SK-N-SH (cell line): ENCODE data around the gene GLTP. TPM values are rescaled to one million over a fixed set of nuclear protein-coding genes. Genes with fewer than 3 reads are reported as not detected.

Experiments used
- CTCF ChIA-PET: fragments of 300-600, 350-600 bp; formaldehyde crosslinking; extraction: SDS; loops from one replicate; lab custom pipeline; 2021; lab: Yijun Ruan, JAX
- POLR2A ChIA-PET: fragments of 350-600 bp; sonication (Branson Sonifier 250); formaldehyde crosslinking; extraction: SDS; loops from one replicate; lab custom pipeline; 2020; ENCODE audit warnings: antibody characterized with exemption, inconsistent platforms; lab: Yijun Ruan, JAX
- DNase-seq: peaks from one replicate; pipeline ENCODE4 v3.0.0; 2012
- H2AFZ ChIP-seq: fragments of 200-600 bp; sonication (generic); 2 replicates; pipeline ENCODE4 v1.8.1; 2016; ENCODE audit warnings: antibody characterized with exemption, mild to moderate bottlenecking, low read depth
- H3F3A ChIP-seq: fragments of 200-600 bp; sonication (generic); replicated peaks from 2 replicates; pipeline ENCODE3; 2016; ENCODE audit warnings: antibody characterized with exemption, mild to moderate bottlenecking; ENCODE audit not compliant: insufficient read depth
- H3K27ac ChIP-seq, 2 experiments: fragments of 200-500 bp in 1 of 2; fragments of 200-600 bp in 1 of 2; sonication (Bioruptor generic) in 1 of 2; sonication (generic), shearing (Covaris generic) in 1 of 2; 2 replicates each; pipeline versions ENCODE4 v1.5.1 to v1.6.1; 2014 to 2016; ENCODE audit warnings: low read depth in 2 of 2, inconsistent platforms in 1 of 2, low read length in 1 of 2, mild to moderate bottlenecking in 1 of 2, mixed read lengths in 1 of 2
- H3K27me3 ChIP-seq: fragments of 200-600 bp; sonication (generic), shearing (Covaris generic); 2 replicates; pipeline ENCODE4 v1.6.1; 2016; ENCODE audit warnings: mixed run types; ENCODE audit not compliant: insufficient read depth
- H3K36me3 ChIP-seq, 2 experiments: fragments of 200-500 bp in 1 of 2; fragments of 200-600 bp in 1 of 2; sonication (Bioruptor generic) in 1 of 2; sonication (generic) in 1 of 2; replicated peaks in 1 of 2; 2 replicates each; pipeline versions ENCODE3 to v1.5.1; 2014 to 2016; ENCODE audit warnings: low read length in 1 of 2, mild to moderate bottlenecking in 1 of 2; ENCODE audit not compliant: insufficient read depth in 2 of 2, control insufficient read depth in 1 of 2
- H3K4me1 ChIP-seq, 2 experiments: fragments of 200-500 bp in 1 of 2; fragments of 200-600 bp in 1 of 2; sonication (Bioruptor generic) in 1 of 2; sonication (generic), shearing (Covaris generic) in 1 of 2; 2 replicates each; pipeline versions ENCODE4 v1.5.1 to v1.6.1; 2014 to 2016; ENCODE audit warnings: low read depth in 1 of 2, low read length in 1 of 2, mixed run types in 1 of 2; ENCODE audit not compliant: insufficient read depth in 2 of 2, control insufficient read depth in 1 of 2
- H3K4me2 ChIP-seq: fragments of 200-600 bp; sonication (generic), shearing (Covaris generic); 2 replicates; pipeline ENCODE4 v1.6.1; 2017; ENCODE audit warnings: mixed run types
- H3K4me3 ChIP-seq, 2 experiments: fragments of 200-500 bp in 1 of 2; fragments of 200-600 bp in 1 of 2; sonication (Bioruptor generic) in 1 of 2; sonication (generic), shearing (Covaris generic) in 1 of 2; 2 replicates each; pipeline versions ENCODE4 v1.5.1 to v1.8.1; 2014 to 2016; ENCODE audit warnings: low read depth in 2 of 2, inconsistent platforms in 1 of 2, low read length in 1 of 2, mild to moderate bottlenecking in 1 of 2, mixed read lengths in 1 of 2, moderate library complexity in 1 of 2
- H3K79me2 ChIP-seq: fragments of 200-600 bp; sonication (generic); 2 replicates; pipeline ENCODE4 v1.8.1; 2017; ENCODE audit warnings: mild to moderate bottlenecking; ENCODE audit not compliant: insufficient read depth
- H3K9ac ChIP-seq: fragments of 200-600 bp; sonication (generic); 2 replicates; pipeline ENCODE4 v1.6.1; 2017; ENCODE audit warnings: mixed run types
- H3K9me2 ChIP-seq: fragments of 200-600 bp; sonication (generic); 2 replicates; pipeline ENCODE4 v1.6.1; 2017; ENCODE audit warnings: mixed run types
- H3K9me3 ChIP-seq: fragments of 200-600 bp; sonication (generic); 2 replicates; pipeline ENCODE4 v1.6.1; 2017; ENCODE audit warnings: mixed run types, mild to moderate bottlenecking, moderate library complexity
- H4K20me1 ChIP-seq: fragments of 200-600 bp; sonication (generic); 2 replicates; pipeline ENCODE4 v1.6.1; 2017; ENCODE audit warnings: mild to moderate bottlenecking, mixed run types; ENCODE audit not compliant: insufficient read depth
- CHD2 ChIP-seq: fragments of 150-350 bp; IDR thresholded peaks from 2 replicates; pipeline ENCODE4 v1.6.1; 2018; ENCODE audit warnings: low read length; ENCODE audit not compliant: partially characterized antibody
- EZH2phosphoT487 ChIP-seq: fragments of 200-600 bp; sonication (generic); IDR thresholded peaks from 2 replicates; pipeline ENCODE4 v1.6.1; 2017; ENCODE audit warnings: low read depth, mixed run types, mild to moderate bottlenecking, antibody characterized with exemption, moderate library complexity, borderline replicate concordance
- FOSL2 ChIP-seq: IDR thresholded peaks from 2 replicates; pipeline ENCODE4 v1.4.0; 2012; ENCODE audit warnings: low read depth, mild to moderate bottlenecking, moderate library complexity, borderline replicate concordance
- FOXM1 ChIP-seq: IDR thresholded peaks from 2 replicates; pipeline ENCODE4 v1.4.0; 2012; ENCODE audit warnings: low read depth, mild to moderate bottlenecking
- GABPA ChIP-seq: IDR thresholded peaks from 2 replicates; pipeline ENCODE4 v1.4.0; 2012; ENCODE audit warnings: low read depth, mild to moderate bottlenecking
- GATA2 ChIP-seq: sonication (generic); formaldehyde crosslinking; IDR thresholded peaks from 2 replicates; pipeline ENCODE4 v1.5.0; 2020; ENCODE audit warnings: mild to moderate bottlenecking, missing genetic modification reagents
- JUND ChIP-seq: IDR thresholded peaks from 2 replicates; pipeline ENCODE4 v1.4.0; 2012
- NFIC ChIP-seq: IDR thresholded peaks from 2 replicates; pipeline ENCODE4 v1.4.0; 2012; ENCODE audit warnings: borderline replicate concordance
- NRF1 ChIP-seq: IDR thresholded peaks from 2 replicates; pipeline ENCODE4 v1.6.1; 2012; ENCODE audit warnings: low read depth, mild to moderate bottlenecking, low read length
- RFX5 ChIP-seq: IDR thresholded peaks from 2 replicates; pipeline ENCODE4 v1.6.1; 2012; ENCODE audit warnings: mild to moderate bottlenecking, improper control_type of control experiment, low read length
- SMC3 ChIP-seq: IDR thresholded peaks from 2 replicates; pipeline ENCODE4 v1.6.1; 2012; ENCODE audit warnings: low read depth, low read length, improper control_type of control experiment
- TCF12 ChIP-seq: IDR thresholded peaks from 2 replicates; pipeline ENCODE4 v1.4.0; 2012
- TEAD4 ChIP-seq: IDR thresholded peaks from 2 replicates; pipeline ENCODE4 v1.4.0; 2012; ENCODE audit warnings: mild to moderate bottlenecking, borderline replicate concordance; ENCODE audit not compliant: insufficient read depth
- YY1 ChIP-seq: IDR thresholded peaks from 2 replicates; pipeline ENCODE4 v1.4.0; 2012; ENCODE audit warnings: low read depth, mild to moderate bottlenecking
- WGBS: methylation state at CpG from one replicate; pipeline ENCODE4 v1.1.6; 2017; ENCODE audit warnings: low lambda C conversion rate; 5-methylcytosine and 5-hydroxymethylcytosine counted together
- polyA plus RNA-seq, 3 experiments: library from polyadenylated mRNA; depleted of rRNA; stranded (reverse); fragments of >200 nt; gene quantifications; 2 replicates each; pipeline ENCODE4 v1.2.3, GENCODE V29; 2012
- TF ChIP-seq, protein P1 (sequence below): IDR thresholded peaks from 2 replicates; pipeline ENCODE4 v1.6.1; 2012; ENCODE audit warnings: mild to moderate bottlenecking, low read depth, low read length, moderate library complexity
- TF ChIP-seq, protein P2 (sequence below): fragments of 150-350 bp; IDR thresholded peaks from 2 replicates; pipeline ENCODE4 v1.6.1; 2017; ENCODE audit warnings: antibody characterized with exemption, low read length, low read depth, borderline replicate concordance
- TF ChIP-seq, protein P3 (sequence below): IDR thresholded peaks from 2 replicates; pipeline ENCODE4 v1.4.0; 2012; ENCODE audit warnings: low read depth, borderline replicate concordance

GLTP gene
- polyA plus RNA-seq, 1 of the 3 experiments (the other 2 are of a cell fraction): 23.0 TPM

DNA sequence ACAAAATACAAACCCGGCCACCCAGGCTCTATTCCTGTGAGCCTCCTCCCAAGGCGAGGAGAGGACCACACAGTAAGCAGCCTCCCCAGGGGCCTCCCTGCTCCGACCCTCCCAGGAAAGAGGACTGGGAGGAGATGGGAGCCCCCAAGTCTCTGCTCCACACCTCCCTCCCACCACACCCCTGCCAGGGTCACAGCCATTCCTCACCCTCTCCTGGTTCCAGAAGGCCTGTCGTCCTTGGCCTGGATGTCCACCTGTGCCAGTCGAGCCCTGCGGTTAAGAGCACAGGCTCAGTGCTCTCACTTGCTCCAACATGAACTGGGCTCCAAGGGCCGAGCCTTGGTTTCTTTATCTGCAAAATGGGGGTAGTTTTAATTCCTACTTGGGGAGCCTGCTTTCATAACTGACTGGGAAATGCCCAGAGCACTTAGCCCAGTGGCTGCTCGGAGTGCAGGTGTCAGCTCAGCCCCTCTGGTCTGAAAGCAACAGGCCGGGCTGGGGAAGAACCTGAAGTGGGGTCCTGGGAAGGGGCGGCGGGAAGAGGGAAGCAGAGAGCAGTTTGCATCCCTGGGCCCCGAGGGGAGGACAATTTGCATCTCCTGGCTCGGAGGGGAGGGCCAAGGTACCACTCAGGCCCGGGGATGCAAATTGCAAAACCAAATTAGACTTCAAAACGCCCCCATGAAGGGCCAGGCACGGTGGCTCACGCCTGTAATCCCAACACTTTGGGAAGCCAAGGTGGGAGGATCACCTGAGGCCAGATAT lies 43.3 kb upstream of the GLTP start:
- ChIA-PET POLR2A (no interaction called here), CTCF (interaction anchor here (6.1 kb wide), 1 partner anchor 71 kb away, joined by 43 read pairs; no protein-coding TSS in a partner anchor)
- Histone ChIP-seq H3K9ac (no peak overlapping the region), H3K79me2 (no peaks in the 10 kb centered on the region), H3F3A (no peaks in the 10 kb centered on the region), H3K27me3 (no peaks in the 10 kb centered on the region), H3K27ac (no peak overlapping the region), H4K20me1 (no peaks in the 10 kb centered on the region), H3K4me2 (no peak overlapping the region), H3K9me3 (no peaks in the 10 kb centered on the region), H3K4me1 (peaks cover 0 to 2% of the 10 kb centered on the region in 2 experiments; a peak in 1 of 4 replicates), H3K4me3 (no peak overlapping the region), H2AFZ (no peak overlapping the region), H3K9me2 (no peaks in the 10 kb centered on the region), H3K36me3 (peaks cover 0 to 13% of the 10 kb centered on the region in 2 experiments)
- no peak for DNase-seq
- 91% methylated on average over 17 of the region's 17 CpGs for WGBS
- TF ChIP-seq EZH2phosphoT487 (no peak), SMC3 (no peak), FOXM1 (no peak), GATA2 (CRISPR knock-in tag) (no peak), CHD2 (no peak), JUND (no peak), FOSL2 (no peak)
- TF ChIP-seq, protein P1, sequence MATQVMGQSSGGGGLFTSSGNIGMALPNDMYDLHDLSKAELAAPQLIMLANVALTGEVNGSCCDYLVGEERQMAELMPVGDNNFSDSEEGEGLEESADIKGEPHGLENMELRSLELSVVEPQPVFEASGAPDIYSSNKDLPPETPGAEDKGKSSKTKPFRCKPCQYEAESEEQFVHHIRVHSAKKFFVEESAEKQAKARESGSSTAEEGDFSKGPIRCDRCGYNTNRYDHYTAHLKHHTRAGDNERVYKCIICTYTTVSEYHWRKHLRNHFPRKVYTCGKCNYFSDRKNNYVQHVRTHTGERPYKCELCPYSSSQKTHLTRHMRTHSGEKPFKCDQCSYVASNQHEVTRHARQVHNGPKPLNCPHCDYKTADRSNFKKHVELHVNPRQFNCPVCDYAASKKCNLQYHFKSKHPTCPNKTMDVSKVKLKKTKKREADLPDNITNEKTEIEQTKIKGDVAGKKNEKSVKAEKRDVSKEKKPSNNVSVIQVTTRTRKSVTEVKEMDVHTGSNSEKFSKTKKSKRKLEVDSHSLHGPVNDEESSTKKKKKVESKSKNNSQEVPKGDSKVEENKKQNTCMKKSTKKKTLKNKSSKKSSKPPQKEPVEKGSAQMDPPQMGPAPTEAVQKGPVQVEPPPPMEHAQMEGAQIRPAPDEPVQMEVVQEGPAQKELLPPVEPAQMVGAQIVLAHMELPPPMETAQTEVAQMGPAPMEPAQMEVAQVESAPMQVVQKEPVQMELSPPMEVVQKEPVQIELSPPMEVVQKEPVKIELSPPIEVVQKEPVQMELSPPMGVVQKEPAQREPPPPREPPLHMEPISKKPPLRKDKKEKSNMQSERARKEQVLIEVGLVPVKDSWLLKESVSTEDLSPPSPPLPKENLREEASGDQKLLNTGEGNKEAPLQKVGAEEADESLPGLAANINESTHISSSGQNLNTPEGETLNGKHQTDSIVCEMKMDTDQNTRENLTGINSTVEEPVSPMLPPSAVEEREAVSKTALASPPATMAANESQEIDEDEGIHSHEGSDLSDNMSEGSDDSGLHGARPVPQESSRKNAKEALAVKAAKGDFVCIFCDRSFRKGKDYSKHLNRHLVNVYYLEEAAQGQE: no peak
- TF ChIP-seq, protein P2, sequence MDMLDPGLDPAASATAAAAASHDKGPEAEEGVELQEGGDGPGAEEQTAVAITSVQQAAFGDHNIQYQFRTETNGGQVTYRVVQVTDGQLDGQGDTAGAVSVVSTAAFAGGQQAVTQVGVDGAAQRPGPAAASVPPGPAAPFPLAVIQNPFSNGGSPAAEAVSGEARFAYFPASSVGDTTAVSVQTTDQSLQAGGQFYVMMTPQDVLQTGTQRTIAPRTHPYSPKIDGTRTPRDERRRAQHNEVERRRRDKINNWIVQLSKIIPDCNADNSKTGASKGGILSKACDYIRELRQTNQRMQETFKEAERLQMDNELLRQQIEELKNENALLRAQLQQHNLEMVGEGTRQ: no peak

DNA sequence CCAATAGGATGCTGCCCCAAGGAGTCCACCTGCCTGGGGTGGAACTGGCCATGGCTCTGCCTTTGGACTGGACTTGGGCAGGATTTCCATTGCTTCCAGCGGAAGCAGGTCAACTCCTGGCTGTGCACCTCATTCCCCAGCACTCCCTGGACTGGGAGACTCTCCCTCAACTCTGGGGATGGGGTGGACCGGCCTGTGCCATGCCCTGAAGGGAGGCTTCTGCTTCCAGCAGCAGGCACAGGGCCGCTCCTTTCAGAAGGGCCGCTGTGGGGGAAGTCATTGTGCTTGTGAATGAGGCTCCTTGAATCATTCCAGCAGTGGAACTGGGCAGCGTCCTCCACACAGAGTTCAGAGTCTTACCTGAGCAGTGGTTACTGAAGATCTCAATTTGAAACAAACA lies 42.7 kb upstream of the GLTP start:
- Histone ChIP-seq H3K4me2 (no peak overlapping the region), H3K9me2 (no peaks in the 10 kb centered on the region), H4K20me1 (no peaks in the 10 kb centered on the region), H3K27me3 (no peaks in the 10 kb centered on the region), H3F3A (no peaks in the 10 kb centered on the region), H3K4me1 (peaks cover 0 to 2% of the 10 kb centered on the region in 2 experiments; a peak in 1 of 4 replicates), H3K4me3 (no peak overlapping the region), H3K9ac (no peak overlapping the region), H3K9me3 (no peaks in the 10 kb centered on the region), H3K27ac (no peak overlapping the region), H2AFZ (no peak overlapping the region), H3K36me3 (peaks cover 0 to 17% of the 10 kb centered on the region in 2 experiments), H3K79me2 (no peaks in the 10 kb centered on the region)
- DNase-seq: no peak
- CTCF ChIA-PET: no interaction called here
- POLR2A ChIA-PET: interaction anchor here (0.6 kb wide), 1 partner anchor 52 kb away, joined by 3 read pairs; no protein-coding TSS in a partner anchor
- WGBS: 86% methylated on average over 4 of the region's 5 CpGs
- TF ChIP-seq YY1 (no peak), TEAD4 (no peak), NRF1 (no peak), GATA2 (CRISPR knock-in tag) (no peak), FOXM1 (no peak), RFX5 (no peak), TCF12 (no peak), NFIC (no peak), GABPA (no peak)
- TF ChIP-seq, protein P1: no peak
- TF ChIP-seq, protein P3, sequence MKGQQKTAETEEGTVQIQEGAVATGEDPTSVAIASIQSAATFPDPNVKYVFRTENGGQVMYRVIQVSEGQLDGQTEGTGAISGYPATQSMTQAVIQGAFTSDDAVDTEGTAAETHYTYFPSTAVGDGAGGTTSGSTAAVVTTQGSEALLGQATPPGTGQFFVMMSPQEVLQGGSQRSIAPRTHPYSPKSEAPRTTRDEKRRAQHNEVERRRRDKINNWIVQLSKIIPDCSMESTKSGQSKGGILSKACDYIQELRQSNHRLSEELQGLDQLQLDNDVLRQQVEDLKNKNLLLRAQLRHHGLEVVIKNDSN: no peak
